IPS-15b (cell line): ENCODE measurements around the gene HBP1.

Experiments
- H3K27me3 ChIP-seq: one replicate; pipeline ENCODE4 v1.6.1; 2013; ENCODE audit warnings: low read length; ENCODE audit not compliant: control insufficient read depth, insufficient read depth
- H3K36me3 ChIP-seq: one replicate; pipeline ENCODE4 v1.6.1; 2013; ENCODE audit warnings: low read length; ENCODE audit not compliant: control insufficient read depth, insufficient read depth
- H3K4me1 ChIP-seq: one replicate; pipeline ENCODE4 v1.6.1; 2013; ENCODE audit warnings: mild to moderate bottlenecking, low read length; ENCODE audit not compliant: control insufficient read depth, insufficient read depth
- H3K4me3 ChIP-seq: one replicate; pipeline ENCODE4 v1.5.1; 2013; ENCODE audit warnings: low read depth, low read length
- H3K9ac ChIP-seq: one replicate; pipeline ENCODE4 v1.6.1; 2013; ENCODE audit warnings: low read depth, mild to moderate bottlenecking, low read length
- H3K9me3 ChIP-seq: one replicate; pipeline ENCODE4 v1.6.1; 2013; ENCODE audit warnings: mild to moderate bottlenecking, low read length; ENCODE audit not compliant: control insufficient read depth, insufficient read depth

The HBP1 gene

DNA sequence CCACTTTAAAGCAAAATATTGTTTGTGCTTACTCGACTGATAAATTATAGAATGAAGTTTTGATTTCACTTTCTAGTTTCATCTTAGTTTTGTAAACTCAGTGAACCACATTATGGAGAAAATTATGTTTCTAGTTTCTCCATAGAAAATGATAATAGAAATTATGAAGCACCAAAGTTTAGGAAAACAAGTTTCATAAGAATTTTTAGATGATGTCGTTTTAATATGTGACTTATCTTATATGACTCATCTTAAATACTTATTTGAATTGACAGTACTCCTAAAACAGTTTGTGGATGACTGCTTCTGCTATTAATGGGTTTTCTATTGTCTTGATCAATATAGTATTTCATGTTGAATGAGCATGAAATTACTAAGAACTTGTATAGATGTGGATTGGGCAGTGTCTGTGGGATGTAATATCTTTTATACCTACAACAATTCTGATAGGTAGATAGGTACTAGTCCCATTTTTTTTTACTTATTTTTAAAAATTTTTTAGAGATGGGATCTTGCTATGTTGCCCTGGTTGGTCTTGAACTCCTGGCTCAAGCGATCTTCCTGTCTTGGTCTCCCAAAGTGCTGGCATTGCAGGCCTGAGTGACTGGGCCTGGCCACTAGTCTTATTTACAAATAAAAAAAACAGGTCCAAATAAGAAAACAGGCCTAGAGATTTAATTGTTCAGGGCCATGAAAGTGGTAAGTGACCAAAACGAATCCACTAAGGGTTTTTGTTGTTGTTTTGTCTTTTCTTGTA, 3.7 kb downstream of the HBP1 start:
- H3K9ac ChIP-seq = no peak overlapping the region
- no peaks in the 10 kb centered on the region for H3K36me3 ChIP-seq
- H3K4me3 ChIP-seq = no peak overlapping the region
- H3K27me3 ChIP-seq = no peaks in the 10 kb centered on the region
- no peaks in the 10 kb centered on the region for H3K9me3 ChIP-seq
- peaks cover 15% of the 10 kb centered on the region for H3K4me1 ChIP-seq

DNA sequence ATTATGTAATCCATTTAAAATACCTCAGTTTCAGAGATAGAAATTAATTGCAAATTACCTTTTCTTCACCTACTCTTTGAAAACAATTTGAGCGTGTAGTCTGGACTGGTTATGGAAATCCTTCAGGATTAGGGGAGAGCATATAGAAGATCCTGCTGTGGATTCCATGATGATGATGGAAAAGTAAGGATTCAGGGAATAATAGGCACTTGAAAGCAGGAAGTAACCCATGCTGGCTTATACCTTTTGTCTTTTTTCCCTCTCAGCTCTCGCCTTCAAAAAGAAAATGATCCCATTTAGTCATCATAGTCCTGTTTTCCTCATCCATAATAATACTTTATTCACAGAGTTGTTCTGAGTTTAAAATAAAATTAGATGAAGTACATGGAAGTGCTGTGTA, 4.4 kb downstream of the HBP1 start:
- Histone ChIP-seq H3K36me3 (no peaks in the 10 kb centered on the region), H3K9ac (no peak overlapping the region), H3K4me1 (peaks cover 15% of the 10 kb centered on the region), H3K27me3 (no peaks in the 10 kb centered on the region), H3K9me3 (no peaks in the 10 kb centered on the region), H3K4me3 (no peak overlapping the region)

DNA sequence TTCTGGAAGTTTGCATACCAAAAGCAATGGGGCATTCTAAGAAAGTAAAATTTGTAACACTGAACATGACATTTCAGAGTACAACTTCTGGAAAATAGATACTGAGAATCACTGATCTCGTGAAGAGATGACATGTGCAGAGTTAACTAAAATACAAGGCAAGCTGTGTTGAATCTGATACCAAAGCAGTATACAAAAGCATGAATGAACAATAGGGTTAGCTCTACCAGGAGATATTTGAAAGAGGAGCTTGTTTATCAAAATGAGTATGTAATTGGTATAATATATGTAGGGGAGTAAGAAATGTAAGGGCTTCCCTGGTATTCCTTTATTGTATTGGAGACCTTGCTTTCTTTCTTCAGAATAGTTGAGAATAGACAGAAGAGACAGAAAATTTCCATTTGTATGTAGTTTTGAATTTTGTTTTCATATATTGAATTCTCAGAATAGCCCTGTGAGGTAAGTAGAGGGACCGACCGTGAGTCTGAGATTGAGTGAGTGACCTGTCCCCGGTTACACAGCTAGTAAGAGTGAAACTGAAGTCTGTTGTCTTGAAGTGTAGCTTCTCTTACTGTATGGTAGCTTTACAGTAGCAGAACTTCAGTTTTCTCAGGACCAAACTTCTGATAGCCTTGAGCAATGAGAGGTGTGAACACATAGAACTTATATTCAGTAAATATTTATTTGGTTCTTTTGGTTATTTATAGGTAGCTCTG, 5.0 kb downstream of the HBP1 start:
- H3K4me3 ChIP-seq = no peak overlapping the region
- no peaks in the 10 kb centered on the region for H3K27me3 ChIP-seq
- H3K4me1 ChIP-seq = peaks cover 15% of the 10 kb centered on the region
- H3K9ac ChIP-seq = no peak overlapping the region
- no peaks in the 10 kb centered on the region for H3K36me3 ChIP-seq
- H3K9me3 ChIP-seq = no peaks in the 10 kb centered on the region

DNA sequence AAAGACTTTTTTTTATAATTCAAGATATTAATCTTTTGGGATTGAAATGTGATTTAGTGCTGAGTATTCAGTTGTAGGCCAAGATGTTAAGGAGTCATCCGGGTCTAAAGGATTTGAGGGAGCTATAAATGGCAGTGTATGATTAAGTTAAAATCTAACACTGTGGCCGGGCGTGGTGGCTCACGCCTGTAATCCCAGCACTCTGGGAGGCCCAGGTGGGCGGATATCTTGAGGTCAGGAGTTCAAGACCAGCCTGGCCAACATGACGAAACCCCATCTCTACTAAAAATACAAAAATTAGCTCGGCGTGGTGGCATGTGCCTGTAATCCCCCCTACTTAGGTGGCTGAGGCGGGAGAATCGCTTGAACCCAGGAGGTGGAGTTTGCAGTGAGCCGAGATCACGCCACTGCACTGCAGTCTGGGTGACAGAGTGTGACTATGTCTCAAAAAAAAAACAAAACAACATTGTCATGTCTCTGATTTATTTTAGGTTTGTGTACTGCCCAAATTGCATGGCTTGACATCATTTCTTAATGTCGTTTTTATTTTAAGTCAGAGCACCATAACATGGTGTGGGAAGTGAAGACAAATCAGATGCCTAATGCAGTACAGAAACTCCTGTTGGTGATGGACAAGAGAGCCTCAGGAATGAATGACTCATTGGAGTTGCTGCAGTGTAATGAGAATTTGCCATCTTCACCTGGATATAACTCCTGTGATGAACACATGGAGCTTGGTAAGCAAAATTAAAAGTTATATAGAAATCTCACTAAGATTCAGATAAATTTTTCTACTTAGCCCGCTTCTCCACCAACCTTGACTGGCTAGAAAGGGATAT, 10.7 kb downstream of the HBP1 start:
- no peaks in the 10 kb centered on the region for H3K36me3 ChIP-seq
- H3K9me3 ChIP-seq = no peaks in the 10 kb centered on the region

DNA sequence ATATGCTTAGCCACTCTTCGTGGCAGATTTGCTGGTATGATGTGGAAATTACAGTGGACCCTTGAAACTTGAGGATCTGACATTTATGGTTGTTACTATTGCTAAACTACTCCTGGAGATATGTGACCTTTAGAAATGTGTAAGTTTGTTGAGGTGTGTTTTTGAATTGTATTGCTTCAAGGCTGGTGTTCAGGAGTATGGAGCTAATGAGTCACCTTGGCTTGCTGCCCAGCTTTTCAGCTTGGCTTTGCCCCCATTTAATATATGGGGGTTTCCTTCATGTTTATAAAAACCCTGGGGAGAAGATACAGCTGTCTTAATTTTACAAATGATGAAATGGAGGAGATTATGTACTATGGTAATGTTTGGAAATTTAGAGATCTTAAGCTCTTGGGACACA, 11.6 kb downstream of the HBP1 start:
- no peaks in the 10 kb centered on the region for H3K36me3 ChIP-seq
- H3K4me1 ChIP-seq = no peaks in the 10 kb centered on the region
- no peaks in the 10 kb centered on the region for H3K9me3 ChIP-seq
- no peak overlapping the region for H3K9ac ChIP-seq
- no peak overlapping the region for H3K4me3 ChIP-seq
- no peaks in the 10 kb centered on the region for H3K27me3 ChIP-seq

More for the DNA sequence above, 10.7 kb downstream of the HBP1 start:
- Histone ChIP-seq H3K27me3 (no peaks in the 10 kb centered on the region), H3K4me3 (no peak overlapping the region), H3K9ac (no peak overlapping the region), H3K4me1 (peaks cover under 1% of the 10 kb centered on the region)

DNA sequence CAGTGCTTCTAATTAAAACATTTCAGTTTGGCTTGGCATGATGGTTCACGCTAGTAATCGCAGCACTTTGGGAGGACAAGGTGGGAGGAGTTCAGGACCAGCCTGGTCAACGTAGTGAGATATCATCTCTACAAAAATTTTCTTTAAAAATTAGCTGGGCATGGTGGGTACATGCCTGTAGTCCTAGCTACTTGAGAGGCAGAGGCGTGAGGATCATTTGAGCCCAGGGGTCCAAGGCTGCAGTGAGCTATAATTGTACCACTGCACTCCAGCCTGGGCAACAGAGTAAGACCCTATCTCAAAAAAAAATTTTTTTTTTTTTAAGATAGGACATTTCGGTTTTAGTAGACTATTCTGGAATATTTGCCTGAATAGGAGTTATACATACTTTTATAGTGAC, 12.4 kb downstream of the HBP1 start:
- Histone ChIP-seq H3K9me3 (no peaks in the 10 kb centered on the region), H3K4me3 (no peak overlapping the region), H3K36me3 (no peaks in the 10 kb centered on the region), H3K9ac (no peak overlapping the region), H3K4me1 (no peaks in the 10 kb centered on the region), H3K27me3 (no peaks in the 10 kb centered on the region)

DNA sequence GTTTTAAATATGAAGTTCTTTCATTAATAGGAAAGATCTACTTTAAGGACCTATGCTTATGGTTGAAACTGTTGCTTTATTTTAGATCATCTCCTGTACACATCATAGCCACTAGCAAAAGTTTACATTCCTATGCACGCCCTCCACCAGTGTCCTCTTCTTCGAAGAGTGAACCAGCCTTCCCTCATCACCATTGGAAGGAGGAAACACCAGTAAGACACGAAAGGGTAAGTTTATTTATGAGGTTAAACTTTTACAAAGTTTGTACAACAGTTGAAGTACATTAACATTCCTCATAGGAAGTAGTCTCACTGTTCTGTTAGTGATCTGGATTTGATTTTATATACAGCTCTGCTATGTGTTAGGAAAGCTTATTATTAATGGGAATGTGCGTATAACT, 16.9 kb downstream of the HBP1 start:
- no peak overlapping the region for H3K4me3 ChIP-seq
- no peaks in the 10 kb centered on the region for H3K27me3 ChIP-seq
- H3K9me3 ChIP-seq = no peaks in the 10 kb centered on the region
- H3K4me1 ChIP-seq = no peaks in the 10 kb centered on the region
- no peaks in the 10 kb centered on the region for H3K36me3 ChIP-seq
- no peak overlapping the region for H3K9ac ChIP-seq

DNA sequence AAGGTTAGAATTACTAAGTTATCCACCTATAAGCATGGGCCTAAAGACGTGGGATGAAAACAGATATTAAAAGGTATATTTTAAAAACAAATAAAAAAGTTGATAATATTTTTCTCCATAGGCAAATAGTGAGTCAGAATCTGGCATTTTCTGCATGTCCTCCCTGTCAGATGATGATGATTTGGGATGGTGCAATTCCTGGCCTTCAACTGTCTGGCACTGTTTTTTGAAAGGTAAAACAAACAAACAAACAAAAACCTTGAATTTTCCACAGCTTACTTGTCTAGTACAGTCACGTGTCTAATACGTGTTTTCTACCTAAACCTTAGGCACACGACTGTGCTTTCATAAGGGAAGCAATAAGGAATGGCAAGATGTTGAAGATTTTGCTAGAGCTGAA, 17.4 kb downstream of the HBP1 start:
- Histone ChIP-seq H3K9ac (no peak overlapping the region), H3K4me1 (no peaks in the 10 kb centered on the region), H3K9me3 (no peaks in the 10 kb centered on the region), H3K27me3 (no peaks in the 10 kb centered on the region), H3K36me3 (no peaks in the 10 kb centered on the region), H3K4me3 (no peak overlapping the region)

DNA sequence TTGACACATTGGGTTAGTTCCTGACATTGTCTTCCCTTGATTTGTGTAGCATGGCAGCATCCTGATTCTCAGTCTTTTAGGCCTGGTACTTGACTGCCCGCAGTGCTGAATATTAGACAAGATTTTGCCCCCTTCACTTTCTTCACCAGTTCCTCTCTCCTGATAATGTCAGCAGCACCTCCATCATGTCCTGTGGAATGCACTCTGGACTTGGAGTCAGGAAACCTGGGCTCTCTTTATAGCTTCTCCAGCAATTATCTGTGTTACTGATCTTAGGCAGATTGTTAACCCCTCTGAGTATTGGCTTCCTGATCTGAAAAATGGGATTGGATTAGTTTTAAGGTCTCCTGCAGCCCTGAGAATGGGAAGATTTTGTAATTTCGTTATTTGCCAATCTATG, 19.0 kb downstream of the HBP1 start:
- Histone ChIP-seq H3K27me3 (no peaks in the 10 kb centered on the region), H3K9ac (no peak overlapping the region), H3K4me3 (no peak overlapping the region), H3K9me3 (no peaks in the 10 kb centered on the region), H3K36me3 (no peaks in the 10 kb centered on the region), H3K4me1 (no peaks in the 10 kb centered on the region)

DNA sequence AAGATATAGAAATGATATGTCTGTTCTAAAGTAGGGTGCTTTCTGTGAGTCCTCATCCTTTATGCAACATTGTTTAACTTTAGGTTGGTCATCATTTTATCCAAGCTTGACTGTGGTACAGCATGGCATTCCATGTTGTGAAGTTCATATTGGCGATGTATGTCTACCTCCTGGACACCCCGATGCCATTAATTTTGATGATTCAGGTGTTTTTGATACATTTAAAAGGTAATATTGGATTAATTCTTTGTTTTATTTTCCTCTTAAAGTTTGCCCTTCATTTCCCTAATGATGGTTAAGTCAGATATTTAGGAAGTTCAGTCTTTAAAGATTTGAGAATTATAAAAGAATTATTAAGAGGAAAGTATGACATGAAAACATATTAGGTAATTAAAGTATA, 21.3 kb downstream of the HBP1 start:
- H3K27me3 ChIP-seq = no peaks in the 10 kb centered on the region
- H3K36me3 ChIP-seq = no peaks in the 10 kb centered on the region
- no peaks in the 10 kb centered on the region for H3K4me1 ChIP-seq
- no peaks in the 10 kb centered on the region for H3K9me3 ChIP-seq
- H3K9ac ChIP-seq = no peak overlapping the region
- no peak overlapping the region for H3K4me3 ChIP-seq

DNA sequence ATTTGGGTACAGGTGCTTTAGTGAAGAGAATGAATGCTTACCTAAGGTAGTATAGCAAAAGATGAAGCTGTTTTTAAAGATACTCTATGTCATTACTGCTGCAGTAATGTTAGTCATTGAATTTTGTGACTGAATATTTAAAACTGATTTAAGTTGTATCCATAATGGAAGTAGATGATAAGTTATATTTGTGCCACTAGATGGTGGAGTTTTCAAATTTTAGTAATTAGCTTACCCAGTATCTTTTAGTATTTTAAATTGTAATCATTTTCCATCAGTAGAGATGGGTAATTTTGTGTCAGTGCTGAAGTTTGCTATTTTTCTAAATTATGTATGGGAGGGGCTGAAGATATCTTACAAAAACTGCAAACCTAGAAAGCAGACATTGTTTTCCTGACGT, 25.2 kb downstream of the HBP1 start:
- no peaks in the 10 kb centered on the region for H3K27me3 ChIP-seq
- no peaks in the 10 kb centered on the region for H3K4me1 ChIP-seq
- no peak overlapping the region for H3K9ac ChIP-seq
- H3K9me3 ChIP-seq = no peaks in the 10 kb centered on the region
- peaks cover 3% of the 10 kb centered on the region for H3K36me3 ChIP-seq
- no peak overlapping the region for H3K4me3 ChIP-seq
